Peyer's patch (tissue), 4 donors: Measurements from ENCODE around the gene EGR2. TPM values are rescaled to one million over a fixed set of nuclear protein-coding genes. Genes with fewer than 3 reads are reported as not detected.
A peak's percentile ranks its signal among the peaks of the same experiment; 100 is the strongest.

ENCODE experiments used
- DNase-seq, 3 donors: peaks; one replicate each; pipeline ENCODE4 v3.0.0-alpha.2; 2017 to 2019
- H3K27ac ChIP-seq, 4 donors: fragments of 200-600 bp; sonication (generic); one replicate each; pipeline ENCODE4 v1.5.1; 2016 to 2019
- H3K27me3 ChIP-seq, 2 donors: fragments of 200-600 bp; sonication (generic); one replicate each; pipeline ENCODE4 v1.5.1; 2019
- H3K36me3 ChIP-seq, 3 donors: fragments of 200-600 bp; sonication (generic); one replicate each; pipeline ENCODE4 v1.5.1; 2016 to 2019
- H3K4me1 ChIP-seq, 4 donors: fragments of 200-600 bp; sonication (generic); one replicate each; pipeline ENCODE4 v1.5.1; 2016 to 2019
- H3K4me3 ChIP-seq, 4 donors: fragments of 200-600 bp; sonication (generic); 1 replicate in 3 of 4; 2 replicates in 1 of 4; pipeline ENCODE4 v1.5.1; 2016 to 2019; ENCODE audit warnings: mild to moderate bottlenecking in 1 of 4
- H3K9me3 ChIP-seq, 4 donors: fragments of 200-600 bp; sonication (generic); one replicate each; pipeline ENCODE4 v1.5.1; 2016 to 2019; ENCODE audit warnings: mild to moderate bottlenecking in 1 of 4
- CTCF ChIP-seq, 6 experiments: fragments of 450-650 bp in 4 of 6; fragments of 200-600 bp in 2 of 6; sonication (generic) in 1 of 6; IDR thresholded peaks; one replicate each; pipeline ENCODE4 v1.5.1; 2017 to 2019; ENCODE audit warnings: antibody characterized with exemption in 6 of 6, mild to moderate bottlenecking in 3 of 6, moderate library complexity in 1 of 6
- POLR2A ChIP-seq, 2 donors: fragments of 450-650 bp; IDR thresholded peaks; one replicate each; pipeline ENCODE4 v1.5.1; 2017; ENCODE audit warnings: antibody characterized with exemption in 2 of 2, mild to moderate bottlenecking in 2 of 2, moderate library complexity in 2 of 2
- total RNA-seq, 4 donors: library from RNA; depleted of rRNA; stranded (reverse); fragments of >200 nt; gene quantifications; one replicate each; pipeline ENCODE4 v1.1.0, GENCODE V29; 2016

The EGR2 gene
- total RNA-seq, 4 donors from 2014 or later, result 0.53 to 5.0 (median 0.69) TPM

GRCh38 chr10:62804356-62805230, 11.6 kb downstream of the EGR2 start, which contains the start of gene ADO:
Gene ADO, plus strand, starts transcription at chr10:62804720. Its CDS starts 340 bp downstream, at chr10:62805060.
- Histone ChIP-seq H3K4me3 (peak within 1 kb of the TSS; percentile 82 to 96 (median 92)), H3K36me3 (no peaks in the 10 kb centered on the region), H3K9me3 (no peaks in the 10 kb centered on the region), H3K27ac (peak within 1 kb of the TSS; percentile 84 to 95 (median 92)), H3K27me3 (no peaks in the 10 kb centered on the region), H3K4me1 (peaks cover 0 to 22% (median 3%) of the 10 kb centered on the region in 4 donors)
- DNase-seq, result peak; percentile 84 to 91 (median 88)
- TF ChIP-seq POLR2A (IDR thresholded peaks at IDR 0.05), result peak; percentile 33 to 38
- TF ChIP-seq CTCF (IDR thresholded peaks at IDR 0.05), result peak in 1 of 6 experiments; percentile 12

GRCh38 chr10:62803724-62804355, 12.3 kb downstream of the EGR2 start:
- no peaks in the 10 kb centered on the region for H3K36me3 ChIP-seq
- no peaks in the 10 kb centered on the region for H3K27me3 ChIP-seq
- H3K27ac ChIP-seq, result peak overlapping the region; percentile 84 to 95 (median 92)
- H3K4me3 ChIP-seq, result peak overlapping the region; percentile 82 to 96 (median 92)
- TF ChIP-seq POLR2A (IDR thresholded peaks at IDR 0.05), result no peak
- no peak for TF ChIP-seq CTCF (IDR thresholded peaks at IDR 0.05)
- DNase-seq, result no peak
- no peaks in the 10 kb centered on the region for H3K9me3 ChIP-seq
- H3K4me1 ChIP-seq, result peaks cover 0 to 22% (median 3%) of the 10 kb centered on the region in 4 donors

- Histone ChIP-seq H3K4me1 (peaks cover 0 to 15% (median 3%) of the 10 kb centered on the region in 4 donors), H3K4me3 (no peak overlapping the region), H3K27ac (no peak overlapping the region), H3K9me3 (no peaks in the 10 kb centered on the region), H3K36me3 (no peaks in the 10 kb centered on the region), H3K27me3 (no peaks in the 10 kb centered on the region)
- DNase-seq, result no peak
- TF ChIP-seq CTCF (IDR thresholded peaks at IDR 0.05), result no peak
Observed at GRCh38 chr10:62801871-62802270, 14.3 kb downstream of the EGR2 start.

- TF ChIP-seq POLR2A (IDR thresholded peaks at IDR 0.05) (no peak), CTCF (IDR thresholded peaks at IDR 0.05) (no peak)
- Histone ChIP-seq H3K9me3 (no peaks in the 10 kb centered on the region), H3K4me1 (no peaks in the 10 kb centered on the region), H3K27ac (no peak overlapping the region), H3K36me3 (no peaks in the 10 kb centered on the region), H3K4me3 (no peak overlapping the region), H3K27me3 (no peaks in the 10 kb centered on the region)
- DNase-seq, result no peak
Observed at GRCh38 chr10:62796896-62797295, 19.3 kb downstream of the EGR2 start.

- Histone ChIP-seq H3K27me3 (no peaks in the 10 kb centered on the region), H3K4me3 (no peak overlapping the region), H3K27ac (no peak overlapping the region), H3K9me3 (no peaks in the 10 kb centered on the region), H3K36me3 (no peaks in the 10 kb centered on the region), H3K4me1 (no peaks in the 10 kb centered on the region)
- TF ChIP-seq POLR2A (IDR thresholded peaks at IDR 0.05), result no peak
- no peak for DNase-seq
Observed at GRCh38 chr10:62795762-62796161, 20.4 kb downstream of the EGR2 start.

GRCh38 chr10:62795100-62795499, 21.1 kb downstream of the EGR2 start:
- Histone ChIP-seq H3K9me3 (no peaks in the 10 kb centered on the region), H3K36me3 (no peaks in the 10 kb centered on the region), H3K27me3 (no peaks in the 10 kb centered on the region), H3K27ac (no peak overlapping the region), H3K4me3 (no peak overlapping the region), H3K4me1 (no peaks in the 10 kb centered on the region)
- DNase-seq, result no peak
- no peak for TF ChIP-seq CTCF (IDR thresholded peaks at IDR 0.05)
- no peak for TF ChIP-seq POLR2A (IDR thresholded peaks at IDR 0.05)
